Transverse colon (tissue), 4 donors: ENCODE data around the gene TWNK.

Experiments used
- EP300 ChIP-seq: sonication (generic); formaldehyde crosslinking; IDR thresholded peaks from one replicate; pipeline ENCODE4 v1.6.1; 2017; ENCODE audit warnings: antibody characterized with exemption, low read depth
- POLR2A ChIP-seq: fragments of 450-650 bp; IDR thresholded peaks from one replicate; pipeline ENCODE4 v1.6.1; 2016; ENCODE audit warnings: antibody characterized with exemption, mild to moderate bottlenecking, moderate library complexity
- POLR2AphosphoS5 ChIP-seq, 3 donors: sonication (generic); formaldehyde crosslinking; IDR thresholded peaks; one replicate each; pipeline ENCODE4 v1.6.1; 2016; ENCODE audit warnings: antibody characterized with exemption in 3 of 3
- TF ChIP-seq, protein P1 (sequence below), 5 experiments: fragments of 200-600 bp in 3 of 5; fragments of 450-650 bp in 2 of 5; sonication (generic) in 3 of 5; IDR thresholded peaks; 1 replicate in 2 of 5; 2 replicates in 3 of 5; pipeline ENCODE4 v1.5.1; 2016 to 2017; ENCODE audit warnings: antibody characterized with exemption in 5 of 5, inconsistent platforms in 3 of 5, mild to moderate bottlenecking in 2 of 5, moderate library complexity in 1 of 5

DNA sequence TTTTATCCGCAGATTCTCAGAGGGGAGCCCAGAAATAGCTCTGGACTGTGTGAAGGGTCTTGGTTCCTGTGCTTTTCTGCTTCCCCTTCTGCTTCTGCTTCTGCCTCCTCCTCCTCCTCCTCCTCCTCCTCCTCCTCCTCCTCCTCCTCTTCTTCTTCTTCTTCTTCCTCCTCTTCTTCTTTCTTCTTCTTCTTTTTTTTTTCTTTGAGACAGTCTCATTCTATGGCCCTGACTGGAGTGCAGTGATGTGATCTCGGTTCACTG lies 32.0 kb downstream of the TWNK start:
- TF ChIP-seq, protein P1, sequence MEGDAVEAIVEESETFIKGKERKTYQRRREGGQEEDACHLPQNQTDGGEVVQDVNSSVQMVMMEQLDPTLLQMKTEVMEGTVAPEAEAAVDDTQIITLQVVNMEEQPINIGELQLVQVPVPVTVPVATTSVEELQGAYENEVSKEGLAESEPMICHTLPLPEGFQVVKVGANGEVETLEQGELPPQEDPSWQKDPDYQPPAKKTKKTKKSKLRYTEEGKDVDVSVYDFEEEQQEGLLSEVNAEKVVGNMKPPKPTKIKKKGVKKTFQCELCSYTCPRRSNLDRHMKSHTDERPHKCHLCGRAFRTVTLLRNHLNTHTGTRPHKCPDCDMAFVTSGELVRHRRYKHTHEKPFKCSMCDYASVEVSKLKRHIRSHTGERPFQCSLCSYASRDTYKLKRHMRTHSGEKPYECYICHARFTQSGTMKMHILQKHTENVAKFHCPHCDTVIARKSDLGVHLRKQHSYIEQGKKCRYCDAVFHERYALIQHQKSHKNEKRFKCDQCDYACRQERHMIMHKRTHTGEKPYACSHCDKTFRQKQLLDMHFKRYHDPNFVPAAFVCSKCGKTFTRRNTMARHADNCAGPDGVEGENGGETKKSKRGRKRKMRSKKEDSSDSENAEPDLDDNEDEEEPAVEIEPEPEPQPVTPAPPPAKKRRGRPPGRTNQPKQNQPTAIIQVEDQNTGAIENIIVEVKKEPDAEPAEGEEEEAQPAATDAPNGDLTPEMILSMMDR (IDR thresholded peaks at IDR 0.05): no peak
- TF ChIP-seq POLR2A: no peak
- no peak for TF ChIP-seq POLR2AphosphoS5 (IDR thresholded peaks at IDR 0.05)
- no peak for TF ChIP-seq EP300
